MM.1S (cell line): ENCODE data around the gene TCF12.

Experiments used
- DNase-seq: peaks from one replicate; pipeline ENCODE4 v3.0.0-alpha.2; 2015
- H2AFZ ChIP-seq: fragments of 300-600 bp; sonication (generic); 2 replicates; pipeline ENCODE4 v1.6.0; 2016; ENCODE audit warnings: antibody characterized with exemption, low read length
- H3F3A ChIP-seq: fragments of 300-600 bp; sonication (generic); 2 replicates; pipeline ENCODE4 v1.6.1; 2016; ENCODE audit warnings: mild to moderate bottlenecking, antibody characterized with exemption, low read length, moderate library complexity, mixed read lengths; ENCODE audit not compliant: insufficient read depth
- H3K27ac ChIP-seq: fragments of 300-600 bp; sonication (generic); 2 replicates; pipeline ENCODE4 v1.5.1; 2016; ENCODE audit warnings: mild to moderate bottlenecking, low read length
- H3K27me3 ChIP-seq: fragments of 300-600 bp; sonication (generic); replicated peaks from 2 replicates; pipeline ENCODE4 v1.6.0; 2016; ENCODE audit warnings: low read length; ENCODE audit not compliant: insufficient read depth
- H3K36me3 ChIP-seq: fragments of 300-600 bp; sonication (generic); replicated peaks from 2 replicates; pipeline ENCODE4 v1.6.1; 2016; ENCODE audit warnings: mild to moderate bottlenecking, low read length, mixed read lengths; ENCODE audit not compliant: insufficient read depth
- H3K4me1 ChIP-seq: fragments of 300-600 bp; sonication (generic); 2 replicates; pipeline ENCODE4 v1.6.1; 2016; ENCODE audit warnings: low read length, mixed read lengths
- H3K4me2 ChIP-seq: fragments of 300-600 bp; sonication (generic); 2 replicates; pipeline ENCODE4 v1.6.0; 2016; ENCODE audit warnings: low read depth, low read length
- H3K4me3 ChIP-seq: fragments of 300-600 bp; sonication (generic); 2 replicates; pipeline ENCODE4 v1.5.1; 2016; ENCODE audit warnings: low read length, mixed read lengths
- H3K79me2 ChIP-seq: fragments of 300-600 bp; sonication (generic); 2 replicates; pipeline ENCODE4 v1.6.1; 2016; ENCODE audit warnings: mixed run types, low read length, mixed read lengths
- H3K9ac ChIP-seq: fragments of 300-600 bp; sonication (generic); 2 replicates; pipeline ENCODE4 v1.6.1; 2016; ENCODE audit warnings: low read length, mixed read lengths
- H3K9me2 ChIP-seq: fragments of 300-600 bp; sonication (generic); replicated peaks from 2 replicates; pipeline ENCODE4 v1.6.1; 2016; ENCODE audit warnings: mild to moderate bottlenecking, low read length, mixed read lengths; ENCODE audit not compliant: insufficient read depth
- H3K9me3 ChIP-seq: fragments of 300-600 bp; sonication (generic); replicated peaks from 2 replicates; pipeline ENCODE4 v1.6.1; 2016; ENCODE audit warnings: mild to moderate bottlenecking, low read length, mixed read lengths; ENCODE audit not compliant: insufficient read depth
- H4K20me1 ChIP-seq: fragments of 300-600 bp; sonication (generic); 2 replicates; pipeline ENCODE4 v1.6.1; 2016; ENCODE audit warnings: mild to moderate bottlenecking, low read length, moderate library complexity, mixed read lengths; ENCODE audit not compliant: insufficient read depth
- EZH2 ChIP-seq: fragments of 300-600 bp; sonication (generic); optimal IDR thresholded peaks from 2 replicates; pipeline ENCODE3; 2017; ENCODE audit warnings: low read depth, mild to moderate bottlenecking, antibody characterized with exemption, low read length, mixed read lengths
- EZH2phosphoT487 ChIP-seq: fragments of 300-600 bp; sonication (generic); IDR thresholded peaks from 2 replicates; pipeline ENCODE4 v1.6.1; 2018; ENCODE audit warnings: antibody characterized with exemption, low read length
- TF ChIP-seq, protein P1 (sequence below): fragments of 300-600 bp; sonication (generic); IDR thresholded peaks from 2 replicates; pipeline ENCODE4 v1.5.1; 2016; ENCODE audit warnings: antibody characterized with exemption, low read length, mixed read lengths

TCF12 gene

DNA sequence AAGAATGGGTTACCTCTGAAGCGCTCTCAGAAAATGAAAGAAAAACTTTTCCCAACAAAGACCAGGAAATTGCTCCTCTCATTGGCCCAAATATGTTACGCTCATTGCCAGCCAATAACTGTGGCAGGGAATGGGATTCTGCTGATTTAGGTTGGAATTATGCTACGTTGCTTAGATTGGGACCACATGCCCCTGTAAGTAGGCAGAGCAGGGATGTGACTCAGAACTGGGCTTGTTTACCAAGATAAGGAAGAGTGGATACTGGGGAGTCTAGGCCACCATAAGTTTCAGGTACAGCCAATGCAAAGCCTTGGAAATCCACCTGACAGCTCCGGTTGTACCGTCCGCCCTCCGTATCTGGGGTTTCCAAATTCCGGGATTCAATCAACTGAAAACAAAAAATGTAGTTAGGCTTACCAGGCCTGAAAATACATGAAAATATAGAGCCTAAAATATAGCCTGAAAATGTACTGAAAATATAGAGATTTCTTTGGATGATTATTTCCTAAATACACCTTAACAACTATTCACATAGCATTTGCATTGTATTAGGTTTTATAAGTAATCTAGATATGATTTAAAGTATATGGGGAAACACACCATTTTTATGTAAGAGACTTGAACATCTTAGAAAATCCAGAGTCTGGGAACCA, 1.5 kb upstream of the TCF12 start:
- Histone ChIP-seq H3K36me3 (no peaks in the 10 kb centered on the region; the same call in 1 of the 2 replicates), H3K9me2 (no peaks in the 10 kb centered on the region), H3K79me2 (peaks cover 16% of the 10 kb centered on the region), H3K9ac (no peak overlapping the region), H4K20me1 (no peaks in the 10 kb centered on the region), H3K9me3 (no peaks in the 10 kb centered on the region), H3K27ac (no peak overlapping the region), H3K27me3 (no peaks in the 10 kb centered on the region), H3F3A (0 out of 2 replicates have a peak, but pooled peaks cover 4% of the 10 kb centered on the region), H2AFZ (peak overlapping the region; percentile 98; the same call in 1 of the 2 replicates), H3K4me1 (peaks cover 9% of the 10 kb centered on the region), H3K4me2 (peak overlapping the region; percentile 90), H3K4me3 (peak overlapping the region; percentile 90; the same call in 1 of the 2 replicates)
- DNase-seq, result no peak
- TF ChIP-seq, protein P1, sequence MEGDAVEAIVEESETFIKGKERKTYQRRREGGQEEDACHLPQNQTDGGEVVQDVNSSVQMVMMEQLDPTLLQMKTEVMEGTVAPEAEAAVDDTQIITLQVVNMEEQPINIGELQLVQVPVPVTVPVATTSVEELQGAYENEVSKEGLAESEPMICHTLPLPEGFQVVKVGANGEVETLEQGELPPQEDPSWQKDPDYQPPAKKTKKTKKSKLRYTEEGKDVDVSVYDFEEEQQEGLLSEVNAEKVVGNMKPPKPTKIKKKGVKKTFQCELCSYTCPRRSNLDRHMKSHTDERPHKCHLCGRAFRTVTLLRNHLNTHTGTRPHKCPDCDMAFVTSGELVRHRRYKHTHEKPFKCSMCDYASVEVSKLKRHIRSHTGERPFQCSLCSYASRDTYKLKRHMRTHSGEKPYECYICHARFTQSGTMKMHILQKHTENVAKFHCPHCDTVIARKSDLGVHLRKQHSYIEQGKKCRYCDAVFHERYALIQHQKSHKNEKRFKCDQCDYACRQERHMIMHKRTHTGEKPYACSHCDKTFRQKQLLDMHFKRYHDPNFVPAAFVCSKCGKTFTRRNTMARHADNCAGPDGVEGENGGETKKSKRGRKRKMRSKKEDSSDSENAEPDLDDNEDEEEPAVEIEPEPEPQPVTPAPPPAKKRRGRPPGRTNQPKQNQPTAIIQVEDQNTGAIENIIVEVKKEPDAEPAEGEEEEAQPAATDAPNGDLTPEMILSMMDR, result no peak
- TF ChIP-seq EZH2 (no peak), EZH2phosphoT487 (no peak)

DNA sequence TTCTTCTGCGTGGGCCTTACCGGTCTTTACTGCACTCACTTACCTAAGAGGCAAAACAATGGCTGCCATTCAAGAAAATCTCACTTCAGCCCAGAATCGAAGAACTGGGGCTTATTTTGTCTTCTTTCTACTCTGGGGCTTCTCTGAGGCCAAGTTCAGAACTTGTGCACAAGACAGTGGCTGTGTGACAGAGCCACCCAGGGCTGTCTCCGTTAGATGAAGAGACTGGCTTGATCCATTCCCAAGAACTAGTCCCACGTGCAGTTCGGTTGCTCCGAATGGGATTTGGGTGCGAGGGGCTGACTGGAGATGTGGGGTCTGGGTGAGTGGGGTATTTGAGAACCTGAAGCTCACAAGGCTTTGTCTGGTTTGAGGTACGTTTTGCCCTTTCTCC, 795 bp upstream of the TCF12 start:
- DNase-seq, result peak; percentile 21
- peaks cover 9% of the 10 kb centered on the region for H3K4me1 ChIP-seq
- TF ChIP-seq EZH2phosphoT487 (no peak), EZH2 (no peak)
- TF ChIP-seq, protein P1, result no peak
- H3K79me2 ChIP-seq, result peaks cover 16% of the 10 kb centered on the region
- peak overlapping the region; percentile 84; the same call in 1 of the 2 replicates for H3K9ac ChIP-seq
- 0 out of 2 replicates have a peak, but pooled peaks cover 4% of the 10 kb centered on the region for H3F3A ChIP-seq
- peak overlapping the region; percentile 60; the same call in 1 of the 2 replicates for H3K27ac ChIP-seq
- H3K9me2 ChIP-seq, result no peaks in the 10 kb centered on the region
- no peaks in the 10 kb centered on the region for H4K20me1 ChIP-seq
- no peaks in the 10 kb centered on the region for H3K9me3 ChIP-seq
- peak overlapping the region; percentile 90 for H3K4me3 ChIP-seq
- no peaks in the 10 kb centered on the region; the same call in 1 of the 2 replicates for H3K36me3 ChIP-seq
- peak overlapping the region; percentile 98 for H2AFZ ChIP-seq
- H3K4me2 ChIP-seq, result peak overlapping the region; percentile 90
- H3K27me3 ChIP-seq, result no peaks in the 10 kb centered on the region

DNA sequence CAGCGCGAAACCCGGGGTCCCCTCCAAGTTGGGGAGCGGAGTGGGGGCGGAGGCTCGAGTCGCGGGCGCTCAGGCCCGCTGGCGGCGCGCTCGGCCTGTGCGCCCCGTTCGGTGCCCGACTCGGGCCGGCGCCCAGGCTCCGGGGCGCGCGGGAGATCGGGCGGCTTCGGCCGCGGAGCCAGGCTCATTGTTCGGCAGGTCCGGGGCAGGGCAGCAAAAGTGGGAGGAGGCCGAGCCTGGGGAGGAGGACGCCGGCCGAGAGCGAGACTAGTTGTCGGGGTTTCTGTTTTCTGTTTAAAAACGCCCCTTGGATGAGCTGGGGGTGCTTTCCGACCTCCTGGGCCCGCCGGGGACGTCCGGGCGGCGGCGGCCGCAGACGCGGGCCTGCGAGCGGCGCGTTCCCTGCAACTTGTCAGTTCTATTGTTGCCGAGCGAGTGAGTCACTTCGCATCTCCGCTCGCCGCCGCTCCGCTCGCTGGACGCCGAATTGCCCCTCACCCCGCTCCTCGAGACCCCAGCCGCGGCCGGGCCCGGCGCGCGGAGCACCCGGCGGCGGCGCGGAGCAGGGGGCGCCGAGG, 676 bp downstream of the TCF12 start:
- H2AFZ ChIP-seq, result peak overlapping the region; percentile 89; the same call in 1 of the 2 replicates
- peak overlapping the region; percentile 84 for H3K9ac ChIP-seq

More for the DNA sequence above, 676 bp downstream of the TCF12 start:
- H3K4me1 ChIP-seq, result peaks cover 22% of the 10 kb centered on the region
- H3K4me3 ChIP-seq, result peak overlapping the region; percentile 90
- no peaks in the 10 kb centered on the region for H3K9me3 ChIP-seq
- H3K79me2 ChIP-seq, result peaks cover 22% of the 10 kb centered on the region
- no peaks in the 10 kb centered on the region for H3K27me3 ChIP-seq
- H3K9me2 ChIP-seq, result no peaks in the 10 kb centered on the region
- H3K27ac ChIP-seq, result peak overlapping the region; percentile 60; the same call in 1 of the 2 replicates
- H4K20me1 ChIP-seq, result no peaks in the 10 kb centered on the region
- TF ChIP-seq EZH2phosphoT487 (no peak), EZH2 (no peak)
- TF ChIP-seq, protein P1, result no peak
- peak; percentile 62 for DNase-seq
- peaks cover 4% of the 10 kb centered on the region; the same call in 1 of the 2 replicates for H3F3A ChIP-seq
- no peaks in the 10 kb centered on the region; the same call in 1 of the 2 replicates for H3K36me3 ChIP-seq
- H3K4me2 ChIP-seq, result peak overlapping the region; percentile 88; the same call in 1 of the 2 replicates
